OCI-LY7 (cell line): ENCODE results near the gene TRIM71. TPM values are rescaled to one million over a fixed set of nuclear protein-coding genes. Genes with fewer than 3 reads are reported as not detected.
"Not testable (repeated sequence)": the region's sequence is repeated elsewhere in the genome, so short reads cannot be mapped to it uniquely, and the experiment has no call there.

Experiments
- BruUV-seq: library from RNA; stranded (reverse); fragments of 400-500 nt; replicated peaks from 2 replicates; lab custom pipeline; 2021; lab: Mats Ljungman, UMichigan
- CTCF ChIA-PET: fragments of 300-600 bp; sonication (Branson Sonifier 250); formaldehyde crosslinking; loops from one replicate; lab custom pipeline; 2022; ENCODE audit warnings: antibody characterized with exemption; ENCODE audit not compliant: unreplicated experiment; lab: Charles Lee
- POLR2A ChIA-PET: fragments of 300-600 bp; sonication (Branson Sonifier 250); formaldehyde crosslinking; loops from one replicate; lab custom pipeline; 2022; ENCODE audit warnings: antibody characterized with exemption; lab: Charles Lee
- DNase-seq: peaks from one replicate; pipeline ENCODE4 v3.0.0-alpha.2; 2015; ENCODE audit warnings: low spot score
- H2AFZ ChIP-seq: fragments of 200-600 bp; sonication (generic), shearing (Covaris generic); 2 replicates; pipeline ENCODE4 v1.6.1; 2014; ENCODE audit warnings: mild to moderate bottlenecking, antibody characterized with exemption, low read length, moderate library complexity
- H3K27ac ChIP-seq: fragments of 200-600 bp; sonication (generic); 2 replicates; pipeline ENCODE4 v1.5.1; 2014; ENCODE audit warnings: mixed run types, low read depth, mild to moderate bottlenecking, moderate library complexity, low read length, inconsistent platforms; ENCODE audit not compliant: poor library complexity, severe bottlenecking
- H3K36me3 ChIP-seq: fragments of 200-600 bp; sonication (generic); 2 replicates; pipeline ENCODE4 v1.6.1; 2014; ENCODE audit warnings: mild to moderate bottlenecking, antibody characterized with exemption, low read length, moderate library complexity, mixed read lengths; ENCODE audit not compliant: insufficient read depth
- H3K4me1 ChIP-seq: fragments of 200-600 bp; sonication (generic); 2 replicates; pipeline ENCODE4 v1.5.1; 2014; ENCODE audit warnings: mild to moderate bottlenecking, low read length; ENCODE audit not compliant: insufficient read depth, poor library complexity, severe bottlenecking
- H3K4me2 ChIP-seq: fragments of 200-600 bp; sonication (generic); 2 replicates; pipeline ENCODE4 v1.6.1; 2014; ENCODE audit warnings: mild to moderate bottlenecking, low read length
- H3K4me3 ChIP-seq: fragments of 200-600 bp; sonication (generic); 2 replicates; pipeline ENCODE4 v1.5.1; 2014; ENCODE audit warnings: mild to moderate bottlenecking, low read depth, low read length; ENCODE audit not compliant: poor library complexity, severe bottlenecking
- H3K79me2 ChIP-seq: fragments of 200-600 bp; sonication (generic); 2 replicates; pipeline ENCODE4 v1.6.1; 2016; ENCODE audit warnings: low read depth, mild to moderate bottlenecking, low read length, moderate library complexity, mixed read lengths; ENCODE audit not compliant: insufficient read depth
- H3K9me2 ChIP-seq: fragments of 200-600 bp; sonication (generic); 2 replicates; pipeline ENCODE4 v1.6.1; 2016; ENCODE audit warnings: mild to moderate bottlenecking, low read length, mixed read lengths; ENCODE audit not compliant: insufficient read depth
- H3K9me3 ChIP-seq: fragments of 200-600 bp; sonication (generic); 2 replicates; pipeline ENCODE4 v1.6.1; 2014; ENCODE audit warnings: mild to moderate bottlenecking, mixed run types, low read length, mixed read lengths
- H4K20me1 ChIP-seq: fragments of 200-600 bp; sonication (generic); 2 replicates; pipeline ENCODE4 v1.6.1; 2014; ENCODE audit warnings: mild to moderate bottlenecking, antibody characterized with exemption, low read length, moderate library complexity, mixed read lengths; ENCODE audit not compliant: insufficient read depth
- EZH2phosphoT487 ChIP-seq: fragments of 200-600 bp; sonication (generic); IDR thresholded peaks from 2 replicates; pipeline ENCODE4 v1.6.1; 2018; ENCODE audit warnings: low read depth, borderline replicate concordance, mild to moderate bottlenecking, mixed run types, antibody characterized with exemption, low read length, moderate library complexity, mixed read lengths
- intact Hi-C: fragments of 100-400 bp; cut with micrococcal nuclease; formaldehyde crosslinking; loops from one replicate; pipeline ENCODE4 v1.10.0; 2022; ENCODE audit not compliant: unreplicated experiment
- total RNA-seq, 2 experiments: library from RNA; depleted of rRNA in 1 of 2; stranded (reverse); fragments of >200 nt in 1 of 2; shearing (Covaris generic) in 1 of 2; gene quantifications; 2 replicates each; pipeline ENCODE4 v1.2.3, GENCODE V29; 2014 to 2022
- TF ChIP-seq, protein P1 (sequence below): fragments of 200-600 bp; sonication (generic); conservative IDR thresholded peaks from 2 replicates; pipeline ENCODE4 v1.5.1; 2014; ENCODE audit warnings: mild to moderate bottlenecking, antibody characterized with exemption, low read length, moderate library complexity, mixed read lengths

Gene TRIM71
- total RNA-seq, 2 experiments from 2014 or later = not detected

DNA sequence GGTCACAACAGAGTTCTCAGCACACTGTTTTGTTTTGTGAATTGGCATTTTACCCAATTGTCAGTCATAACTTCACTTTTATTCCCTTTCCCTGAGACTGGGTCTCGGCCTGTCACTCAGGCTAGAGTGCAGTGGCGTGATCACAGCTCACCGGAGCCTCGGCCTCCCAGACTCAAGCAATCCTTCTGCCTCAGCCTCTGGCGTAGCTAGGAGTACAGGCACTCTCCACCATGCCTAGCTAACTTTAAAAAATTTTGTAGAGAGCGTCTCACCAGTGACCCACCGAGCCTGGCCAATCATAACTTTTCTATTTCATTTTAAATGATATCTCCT, 26.5 kb downstream of the TRIM71 start:
- Histone ChIP-seq H3K4me2 (no peak overlapping the region), H4K20me1 (no peaks in the 10 kb centered on the region), H2AFZ (no peak overlapping the region), H3K4me3 (no peak overlapping the region), H3K79me2 (no peaks in the 10 kb centered on the region), H3K27ac (no peak overlapping the region), H3K36me3 (no peaks in the 10 kb centered on the region), H3K4me1 (peaks cover 10% of the 10 kb centered on the region), H3K9me2 (no peaks in the 10 kb centered on the region), H3K9me3 (no peaks in the 10 kb centered on the region)
- CTCF ChIA-PET = no interaction called here
- TF ChIP-seq, protein P1, sequence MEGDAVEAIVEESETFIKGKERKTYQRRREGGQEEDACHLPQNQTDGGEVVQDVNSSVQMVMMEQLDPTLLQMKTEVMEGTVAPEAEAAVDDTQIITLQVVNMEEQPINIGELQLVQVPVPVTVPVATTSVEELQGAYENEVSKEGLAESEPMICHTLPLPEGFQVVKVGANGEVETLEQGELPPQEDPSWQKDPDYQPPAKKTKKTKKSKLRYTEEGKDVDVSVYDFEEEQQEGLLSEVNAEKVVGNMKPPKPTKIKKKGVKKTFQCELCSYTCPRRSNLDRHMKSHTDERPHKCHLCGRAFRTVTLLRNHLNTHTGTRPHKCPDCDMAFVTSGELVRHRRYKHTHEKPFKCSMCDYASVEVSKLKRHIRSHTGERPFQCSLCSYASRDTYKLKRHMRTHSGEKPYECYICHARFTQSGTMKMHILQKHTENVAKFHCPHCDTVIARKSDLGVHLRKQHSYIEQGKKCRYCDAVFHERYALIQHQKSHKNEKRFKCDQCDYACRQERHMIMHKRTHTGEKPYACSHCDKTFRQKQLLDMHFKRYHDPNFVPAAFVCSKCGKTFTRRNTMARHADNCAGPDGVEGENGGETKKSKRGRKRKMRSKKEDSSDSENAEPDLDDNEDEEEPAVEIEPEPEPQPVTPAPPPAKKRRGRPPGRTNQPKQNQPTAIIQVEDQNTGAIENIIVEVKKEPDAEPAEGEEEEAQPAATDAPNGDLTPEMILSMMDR = no peak
- TF ChIP-seq EZH2phosphoT487 = no peak
- POLR2A ChIA-PET = interaction anchor here (0.6 kb wide), 1 partner anchor 741 kb away, joined by 3 read pairs; no protein-coding TSS in a partner anchor
- BruUV-seq = no TSS peak
- no peak for DNase-seq
- intact Hi-C loops = no loop called here

GRCh38 chr3:32844914-32845313, 27.1 kb downstream of the TRIM71 start:
- no TSS peak for BruUV-seq
- H3K36me3 ChIP-seq = no peaks in the 10 kb centered on the region
- no peaks in the 10 kb centered on the region for H3K9me3 ChIP-seq
- CTCF ChIA-PET = no interaction called here
- no peaks in the 10 kb centered on the region for H4K20me1 ChIP-seq
- peaks cover 10% of the 10 kb centered on the region for H3K4me1 ChIP-seq
- POLR2A ChIA-PET = interaction anchor here (0.6 to 1.0 kb wide), 2 partner anchors 92 to 740 kb away, joined by 3 read pairs; no protein-coding TSS in a partner anchor
- H3K9me2 ChIP-seq = no peaks in the 10 kb centered on the region
- H3K79me2 ChIP-seq = no peaks in the 10 kb centered on the region
- TF ChIP-seq EZH2phosphoT487 = no peak
- TF ChIP-seq, protein P1 = no peak
- DNase-seq = no peak
- no peak overlapping the region for H2AFZ ChIP-seq
- H3K4me2 ChIP-seq = no peak overlapping the region
- H3K27ac ChIP-seq = no peak overlapping the region
- intact Hi-C loops = no loop called here
- H3K4me3 ChIP-seq = no peak overlapping the region

DNA sequence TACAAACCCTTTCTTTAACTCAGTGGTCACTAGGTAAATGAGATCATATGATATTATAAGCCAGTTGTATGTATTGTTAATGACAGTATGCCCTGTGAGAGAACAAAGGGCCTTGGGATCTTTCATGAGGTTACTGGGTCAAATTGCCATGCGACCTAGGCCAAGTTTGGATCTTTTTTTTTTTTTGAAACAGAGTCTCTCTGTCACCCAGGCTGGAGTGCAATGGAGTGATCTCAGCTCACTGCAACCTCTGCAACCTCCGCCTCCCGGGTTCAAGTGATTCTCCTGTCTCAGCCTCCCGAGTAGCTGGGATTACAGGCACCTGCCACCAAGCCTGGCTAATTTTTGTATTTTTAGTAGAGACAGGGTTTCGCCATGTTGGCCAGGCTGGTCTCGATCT, 27.7 kb downstream of the TRIM71 start:
- H3K4me1 ChIP-seq, DNase-seq, CTCF ChIA-PET, intact Hi-C loops, H3K27ac ChIP-seq, H3K9me3 ChIP-seq, H2AFZ ChIP-seq, H3K9me2 ChIP-seq, H3K79me2 ChIP-seq, H4K20me1 ChIP-seq, H3K4me2 ChIP-seq, H3K36me3 ChIP-seq, H3K4me3 ChIP-seq, BruUV-seq: not testable (repeated sequence)
- POLR2A ChIA-PET = interaction anchor here (0.6 to 1.0 kb wide), 2 partner anchors 48 to 92 kb away, joined by 3 read pairs; no protein-coding TSS in a partner anchor

- H3K4me2 ChIP-seq, H2AFZ ChIP-seq, H3K36me3 ChIP-seq, H3K27ac ChIP-seq, H3K4me3 ChIP-seq, intact Hi-C loops, H3K4me1 ChIP-seq, H4K20me1 ChIP-seq, BruUV-seq, CTCF ChIA-PET, H3K79me2 ChIP-seq, H3K9me3 ChIP-seq, H3K9me2 ChIP-seq, DNase-seq: not testable (repeated sequence)
- POLR2A ChIA-PET = interaction anchor here (0.5 kb wide), 1 partner anchor 92 kb away, joined by 3 read pairs; no protein-coding TSS in a partner anchor
These were observed 29.2 kb downstream of the TRIM71 start for GRCh38 chr3:32847045-32847444.
